Activated naive CD4-positive, alpha-beta T cell treated with anti-CD3 and anti-CD28 coated beads, Interleukin-2, amount 10 ng/mL, durations not matched to agents 7 days and 5 days (primary cell): ENCODE measurements around the gene TICRR.

ENCODE experiments used
- CTCF ChIA-PET: fragments of 350-600 bp; sonication (Branson Sonifier 250); formaldehyde crosslinking; loops from one replicate; lab custom pipeline; 2021; ENCODE audit warnings: antibody characterized with exemption; lab: Charles Lee
- DNase-seq: peaks from one replicate; pipeline ENCODE4 v3.0.0-alpha.2; 2020
- H3K27ac Mint-ChIP-seq: one replicate; pipeline ENCODE4 v1.8.0; 2021; ENCODE audit warnings: mild to moderate bottlenecking, moderate library complexity, mixed read lengths
- H3K27me3 Mint-ChIP-seq: one replicate; pipeline ENCODE4 v1.8.0; 2021; ENCODE audit warnings: mild to moderate bottlenecking, mixed read lengths
- H3K36me3 Mint-ChIP-seq: one replicate; pipeline ENCODE4 v1.8.0; 2021; ENCODE audit warnings: mixed read lengths
- H3K4me1 Mint-ChIP-seq: one replicate; pipeline ENCODE4 v1.8.0; 2021; ENCODE audit warnings: mixed read lengths
- H3K4me3 Mint-ChIP-seq: one replicate; pipeline ENCODE4 v1.8.0; 2021; ENCODE audit warnings: mild to moderate bottlenecking, moderate library complexity, mixed read lengths
- H3K9me3 Mint-ChIP-seq: one replicate; pipeline ENCODE4 v1.8.0; 2021; ENCODE audit warnings: mixed read lengths

TICRR gene

DNA sequence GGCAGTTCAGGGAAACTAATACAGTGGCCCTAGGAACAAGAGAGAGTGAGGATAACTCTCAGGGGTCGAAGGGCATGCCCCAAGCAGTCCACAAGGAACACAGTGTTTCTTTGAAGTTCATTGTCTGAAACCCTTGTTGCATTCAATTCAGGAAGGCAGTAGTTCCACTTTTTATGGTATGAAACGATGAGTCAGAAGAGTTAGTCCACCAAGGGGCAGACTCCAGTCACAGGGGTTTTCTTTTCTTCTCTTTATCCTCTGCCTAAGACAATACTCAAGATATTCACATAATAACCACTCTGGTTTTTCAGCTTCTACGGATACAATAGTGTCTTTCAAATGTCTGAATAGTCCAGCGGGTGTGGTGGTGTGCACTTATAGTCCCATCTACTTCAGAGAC, 23.7 kb upstream of the TICRR start:
- CTCF ChIA-PET = interaction anchor here (0.6 kb wide), 1 partner anchor 36 kb away, joined by 3 read pairs; no protein-coding TSS in a partner anchor
- Mint-ChIP-seq H3K4me3 (no peak overlapping the region), H3K27ac (no peak overlapping the region), H3K27me3 (peaks cover 19% of the 10 kb centered on the region), H3K4me1 (no peaks in the 10 kb centered on the region), H3K36me3 (no peaks in the 10 kb centered on the region), H3K9me3 (no peaks in the 10 kb centered on the region)
- DNase-seq = no peak

DNA sequence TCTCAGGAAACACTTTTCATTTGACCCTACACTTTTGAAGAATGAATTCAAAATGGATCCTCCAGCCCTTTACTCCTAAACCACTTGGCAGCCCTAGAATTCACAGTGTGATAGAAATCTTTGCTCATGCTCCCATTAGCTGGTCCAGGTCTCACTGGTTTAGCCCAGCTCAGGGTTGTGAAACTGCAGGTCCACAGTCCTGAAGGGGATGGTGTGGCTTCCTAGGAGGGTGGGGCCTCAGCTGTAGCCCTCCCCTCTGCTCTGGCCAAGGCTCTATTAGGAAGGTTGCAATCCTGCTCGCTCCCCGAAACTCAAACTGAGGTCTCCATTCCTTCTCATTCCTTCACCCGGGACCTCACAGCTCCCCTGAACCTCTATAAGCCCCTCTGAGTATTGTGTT, 21.6 kb upstream of the TICRR start:
- no peak for DNase-seq
- Mint-ChIP-seq H3K4me1 (no peaks in the 10 kb centered on the region), H3K36me3 (no peaks in the 10 kb centered on the region), H3K27ac (no peak overlapping the region), H3K9me3 (no peaks in the 10 kb centered on the region), H3K4me3 (no peak overlapping the region), H3K27me3 (peaks cover 12% of the 10 kb centered on the region)
- CTCF ChIA-PET = interaction anchor here (0.6 to 1.5 kb wide), 2 partner anchors 10 to 108 kb away, joined by 3 to 4 read pairs; no protein-coding TSS in a partner anchor

DNA sequence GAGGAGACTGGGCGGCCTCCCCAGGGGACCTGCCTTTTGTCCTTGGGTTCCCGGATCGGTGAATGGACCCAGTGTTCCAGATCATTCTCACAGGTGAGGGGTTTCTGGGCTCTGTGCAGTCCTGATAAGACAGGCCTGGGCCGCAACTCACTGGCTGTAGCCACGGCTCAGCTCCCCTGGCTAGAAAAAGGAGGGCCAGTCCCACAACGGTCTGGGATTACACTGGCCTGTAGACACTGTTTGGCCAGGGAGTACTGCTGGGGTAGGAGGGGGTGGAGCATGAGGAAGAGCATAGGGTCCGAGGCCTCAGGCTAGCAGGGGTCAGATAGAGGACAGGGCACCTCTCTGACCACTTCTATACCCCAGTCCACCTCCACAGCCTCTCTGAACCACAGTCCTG, 21.0 kb upstream of the TICRR start:
- no peak overlapping the region for H3K27ac Mint-ChIP-seq
- no peak overlapping the region for H3K4me3 Mint-ChIP-seq
- peaks cover 15% of the 10 kb centered on the region for H3K27me3 Mint-ChIP-seq
- no peaks in the 10 kb centered on the region for H3K36me3 Mint-ChIP-seq
- CTCF ChIA-PET = interaction anchor here (0.6 to 1.5 kb wide), 3 partner anchors 10 to 108 kb away, joined by 3 to 4 read pairs (median 4); no protein-coding TSS in a partner anchor
- no peaks in the 10 kb centered on the region for H3K9me3 Mint-ChIP-seq
- H3K4me1 Mint-ChIP-seq = no peaks in the 10 kb centered on the region
- no peak for DNase-seq

DNA sequence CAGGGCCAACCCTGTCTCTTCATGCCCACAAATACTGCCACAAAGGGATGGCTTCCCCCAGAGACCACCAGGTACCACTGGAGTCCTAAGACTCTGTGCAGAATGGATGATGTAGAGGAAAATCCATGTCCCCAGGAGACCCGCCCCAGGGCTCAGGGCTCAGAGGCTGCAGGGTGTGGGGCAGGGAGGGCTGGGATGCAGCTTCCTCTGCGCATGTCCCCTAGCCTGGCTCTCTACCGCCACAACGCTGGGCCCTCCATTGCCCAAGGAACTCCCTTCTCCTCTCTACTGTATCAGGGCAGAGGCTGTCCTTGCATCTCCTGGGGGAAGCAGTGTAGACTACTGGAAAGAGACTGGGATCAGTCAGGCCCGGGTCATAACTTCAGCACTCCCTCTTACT, 19.5 kb upstream of the TICRR start:
- no peak for DNase-seq
- Mint-ChIP-seq H3K4me3 (no peak overlapping the region), H3K4me1 (no peaks in the 10 kb centered on the region), H3K9me3 (no peaks in the 10 kb centered on the region), H3K36me3 (no peaks in the 10 kb centered on the region), H3K27ac (no peak overlapping the region), H3K27me3 (peaks cover 29% of the 10 kb centered on the region)
- CTCF ChIA-PET = no interaction called here

DNA sequence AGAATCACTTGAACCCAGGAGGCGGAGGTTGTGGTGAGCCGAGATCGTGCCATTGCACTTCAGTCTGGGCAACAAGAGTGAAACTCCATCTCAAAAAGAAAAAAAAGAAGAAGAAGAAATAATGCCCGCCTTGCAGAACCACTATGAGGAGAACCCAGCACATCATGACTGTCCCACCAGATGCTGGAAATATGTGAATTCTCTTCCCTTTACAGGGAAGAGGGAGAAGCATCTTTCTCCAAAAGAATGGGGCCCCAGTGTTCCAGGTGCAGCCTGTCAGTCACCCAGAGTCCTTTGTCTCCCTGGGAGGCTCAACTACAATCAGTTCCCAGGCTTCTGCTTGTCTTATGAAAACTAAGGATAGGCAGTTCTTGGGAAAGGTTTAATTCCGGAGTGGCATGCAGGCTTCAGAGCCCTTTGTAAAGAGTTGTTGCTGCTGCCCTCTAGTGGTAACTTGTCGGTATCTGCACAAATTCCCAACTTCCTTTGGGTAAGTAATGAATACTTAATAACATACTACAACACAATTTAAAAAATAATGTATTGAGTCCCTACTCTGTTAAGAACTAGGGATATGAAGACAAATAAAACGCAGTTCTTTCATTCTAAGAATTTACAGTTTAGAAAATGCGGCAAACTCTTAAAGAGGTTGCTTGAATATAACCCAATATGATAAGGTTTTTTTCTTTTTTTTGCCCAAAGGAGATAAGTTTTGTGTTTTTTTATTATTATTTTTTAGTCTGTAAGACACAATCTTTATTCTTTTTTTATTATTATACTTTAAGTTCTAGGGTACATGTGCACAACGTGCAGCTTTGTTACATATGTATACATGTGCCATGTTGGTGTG, 18.6 kb upstream of the TICRR start:
- H3K27me3 Mint-ChIP-seq = peaks cover 33% of the 10 kb centered on the region
- no peak overlapping the region for H3K27ac Mint-ChIP-seq
- H3K4me3 Mint-ChIP-seq = no peak overlapping the region
- no peaks in the 10 kb centered on the region for H3K9me3 Mint-ChIP-seq
- no peaks in the 10 kb centered on the region for H3K36me3 Mint-ChIP-seq
- peak; percentile 57 for DNase-seq
- CTCF ChIA-PET = interaction anchor here (0.7 kb wide), 2 partner anchors 10 to 403 kb away, joined by 3 read pairs; no protein-coding TSS in a partner anchor
- H3K4me1 Mint-ChIP-seq = no peaks in the 10 kb centered on the region

DNA sequence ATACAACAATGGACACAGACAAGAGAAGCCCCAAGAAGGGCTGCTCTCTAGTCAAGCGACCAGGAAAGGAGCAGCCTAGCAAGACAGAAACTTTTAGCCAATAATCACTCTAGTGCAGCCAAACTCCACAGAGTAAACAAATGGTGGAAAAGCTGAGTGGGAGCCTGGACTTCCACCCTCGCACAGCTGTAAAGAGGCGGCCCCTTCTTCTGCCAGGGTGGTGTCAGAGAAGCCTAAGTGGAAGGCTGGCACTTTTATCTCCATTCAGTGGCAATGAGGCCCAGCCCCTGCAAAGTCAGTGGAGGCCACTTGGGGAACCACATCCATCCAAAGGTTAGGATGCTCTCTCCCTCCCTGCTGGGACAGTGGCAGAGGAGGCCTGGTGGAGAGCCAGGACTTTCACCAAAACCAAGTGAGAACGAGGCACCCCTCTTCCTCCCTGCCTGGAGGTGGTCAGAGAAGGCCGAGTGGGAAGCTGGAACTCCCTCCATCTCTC, 15.5 kb upstream of the TICRR start:
- H3K36me3 Mint-ChIP-seq = no peaks in the 10 kb centered on the region
- no peaks in the 10 kb centered on the region for H3K9me3 Mint-ChIP-seq
- H3K27me3 Mint-ChIP-seq = peaks cover 34% of the 10 kb centered on the region
- no peak for DNase-seq
- H3K4me3 Mint-ChIP-seq = no peak overlapping the region
- no peak overlapping the region for H3K27ac Mint-ChIP-seq
- no peaks in the 10 kb centered on the region for H3K4me1 Mint-ChIP-seq
- CTCF ChIA-PET = interaction anchor here (0.6 to 1.2 kb wide), 3 partner anchors 12 to 65 kb away, joined by 3 to 4 read pairs (median 3); no protein-coding TSS in a partner anchor

DNA sequence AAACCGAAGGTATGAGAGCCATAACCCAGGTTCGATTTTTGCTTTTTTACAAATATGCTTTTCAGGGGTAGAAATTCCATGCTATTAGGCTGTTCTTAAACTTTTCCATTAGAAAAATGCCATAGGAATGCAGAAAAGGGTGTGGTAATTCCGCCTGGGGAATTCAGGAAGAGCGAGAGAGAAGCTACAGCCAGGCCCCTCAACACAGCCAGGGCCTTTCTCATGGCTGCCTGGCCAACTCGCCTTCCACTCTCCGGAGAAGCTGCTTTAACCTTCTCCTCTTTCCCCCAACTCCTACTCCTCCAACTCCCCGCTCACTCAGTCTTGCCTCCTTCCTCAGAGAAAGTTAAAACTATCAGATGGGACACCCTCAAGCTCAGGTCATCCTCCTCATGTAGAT, 9.1 kb upstream of the TICRR start:
- Mint-ChIP-seq H3K4me3 (no peak overlapping the region), H3K4me1 (no peaks in the 10 kb centered on the region), H3K36me3 (no peaks in the 10 kb centered on the region), H3K9me3 (no peaks in the 10 kb centered on the region), H3K27ac (no peak overlapping the region), H3K27me3 (peaks cover 48% of the 10 kb centered on the region)
- CTCF ChIA-PET = interaction anchor here (1.1 to 1.3 kb wide), 2 partner anchors 9 to 11 kb away, joined by 3 read pairs; no protein-coding TSS in a partner anchor
- DNase-seq = no peak

DNA sequence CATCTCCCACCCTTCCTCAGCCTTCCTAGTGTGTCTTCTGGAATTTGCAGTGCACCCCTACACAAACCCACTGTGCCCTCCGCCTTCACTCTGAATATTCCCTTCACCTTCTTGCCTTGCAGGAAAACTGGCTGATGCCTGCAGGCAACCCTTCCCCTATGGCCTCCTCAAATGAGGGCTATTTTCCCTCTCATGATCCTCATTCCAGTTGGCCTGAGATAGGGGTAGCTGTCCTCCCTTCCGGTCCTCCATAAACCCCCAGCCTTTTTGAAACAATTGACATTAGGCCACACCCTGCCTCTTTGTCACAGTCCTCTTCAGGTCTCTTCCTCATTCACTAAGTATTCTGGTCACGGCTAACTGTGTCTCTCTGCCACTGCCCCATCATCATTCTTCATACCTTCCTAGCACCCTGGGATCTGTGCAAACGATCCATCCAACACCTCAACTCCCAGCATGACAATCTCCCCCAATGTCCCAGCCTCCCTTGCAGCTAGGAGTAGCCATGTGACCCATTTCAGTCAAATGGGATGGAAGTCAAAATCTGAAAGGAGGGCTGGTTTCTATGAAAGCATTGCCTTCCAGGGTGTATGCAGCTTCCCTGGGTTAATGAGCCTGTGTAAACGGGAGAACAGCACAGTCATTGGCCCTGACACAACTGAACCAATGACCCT, 8.5 kb upstream of the TICRR start:
- CTCF ChIA-PET = interaction anchor here (1.1 to 1.3 kb wide), 2 partner anchors 10 to 12 kb away, joined by 3 read pairs; no protein-coding TSS in a partner anchor
- Mint-ChIP-seq H3K4me1 (no peaks in the 10 kb centered on the region), H3K27ac (no peak overlapping the region)

DNA sequence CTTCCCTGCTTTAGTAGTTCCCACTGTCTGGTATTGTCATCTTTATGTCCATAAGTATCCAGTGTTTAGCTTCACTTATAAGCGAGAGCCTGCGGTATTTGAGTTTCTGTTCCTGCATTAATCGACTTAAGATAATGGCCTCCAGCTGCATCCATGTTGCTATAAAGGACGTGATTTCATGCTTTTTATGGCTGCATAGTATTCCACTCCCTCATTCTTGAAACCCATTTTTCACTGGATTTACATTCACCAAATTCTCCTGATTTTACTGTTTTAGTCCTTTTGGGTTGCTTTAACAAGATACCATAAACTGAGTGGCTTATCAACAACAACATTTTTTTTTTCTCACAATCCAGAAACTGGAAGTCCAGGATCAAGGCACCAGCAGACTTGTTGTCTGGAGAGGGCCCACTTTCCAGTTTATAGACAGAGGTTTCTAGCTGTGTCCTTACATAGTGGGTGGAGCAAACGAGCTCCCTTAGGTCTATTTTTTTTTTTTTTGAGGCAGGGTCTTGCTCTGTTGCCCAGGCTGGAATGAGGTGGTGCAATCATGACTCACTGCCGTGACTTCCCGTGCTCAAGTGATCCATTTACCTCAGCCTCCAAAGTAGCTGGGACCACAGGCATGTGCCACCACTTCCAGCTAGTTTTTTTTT, 6.1 kb upstream of the TICRR start:
- peaks cover 6% of the 10 kb centered on the region for H3K4me1 Mint-ChIP-seq
- no peak overlapping the region for H3K27ac Mint-ChIP-seq
- H3K36me3 Mint-ChIP-seq = no peaks in the 10 kb centered on the region
- H3K9me3 Mint-ChIP-seq = no peaks in the 10 kb centered on the region
- H3K27me3 Mint-ChIP-seq = peaks cover 58% of the 10 kb centered on the region
- no peak for DNase-seq
- CTCF ChIA-PET = no interaction called here
- no peak overlapping the region for H3K4me3 Mint-ChIP-seq

More for the DNA sequence above, 8.5 kb upstream of the TICRR start:
- Mint-ChIP-seq H3K36me3 (no peaks in the 10 kb centered on the region), H3K9me3 (no peaks in the 10 kb centered on the region), H3K27me3 (peaks cover 53% of the 10 kb centered on the region), H3K4me3 (no peak overlapping the region)
- DNase-seq = no peak

DNA sequence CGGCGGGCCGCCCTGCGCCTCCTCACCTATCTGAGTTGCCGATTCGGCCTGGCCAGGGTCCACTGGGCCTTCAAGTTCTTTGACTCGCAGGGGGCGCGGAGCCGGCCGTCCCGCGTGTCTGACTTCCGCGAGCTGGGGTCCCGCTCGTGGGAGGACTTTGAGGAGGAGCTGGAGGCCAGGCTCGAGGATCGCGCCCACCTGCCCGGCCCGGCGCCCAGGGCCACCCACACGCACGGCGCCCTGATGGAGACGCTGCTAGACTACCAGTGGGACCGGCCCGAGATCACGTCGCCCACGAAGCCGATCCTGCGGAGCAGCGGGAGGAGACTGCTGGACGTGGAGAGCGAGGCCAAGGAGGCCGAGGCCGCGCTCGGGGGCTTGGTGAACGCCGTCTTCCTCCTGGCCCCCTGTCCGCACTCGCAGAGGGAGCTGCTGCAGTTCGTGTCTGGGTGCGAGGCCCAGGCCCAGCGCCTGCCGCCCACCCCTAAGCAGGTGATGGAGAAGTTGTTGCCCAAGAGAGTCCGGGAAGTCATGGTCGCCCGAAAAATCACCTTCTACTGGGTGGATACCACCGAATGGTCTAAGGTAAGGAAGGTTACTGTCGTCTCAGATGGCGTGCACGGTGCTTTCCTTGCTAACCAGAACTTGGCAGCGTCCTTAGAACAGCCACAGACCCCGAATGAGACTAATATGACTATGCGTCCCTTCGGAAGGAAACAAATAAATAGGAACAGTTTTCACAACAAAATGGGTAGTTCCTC, 567 bp downstream of the TICRR start:
- H3K36me3 Mint-ChIP-seq = peaks cover 21% of the 10 kb centered on the region
- no peaks in the 10 kb centered on the region for H3K9me3 Mint-ChIP-seq
- DNase-seq = peak; percentile 48
- peaks cover 20% of the 10 kb centered on the region for H3K27me3 Mint-ChIP-seq
- H3K27ac Mint-ChIP-seq = peak overlapping the region; percentile 77
- H3K4me3 Mint-ChIP-seq = peak overlapping the region; percentile 81
- peaks cover 39% of the 10 kb centered on the region for H3K4me1 Mint-ChIP-seq
- CTCF ChIA-PET = no interaction called here

DNA sequence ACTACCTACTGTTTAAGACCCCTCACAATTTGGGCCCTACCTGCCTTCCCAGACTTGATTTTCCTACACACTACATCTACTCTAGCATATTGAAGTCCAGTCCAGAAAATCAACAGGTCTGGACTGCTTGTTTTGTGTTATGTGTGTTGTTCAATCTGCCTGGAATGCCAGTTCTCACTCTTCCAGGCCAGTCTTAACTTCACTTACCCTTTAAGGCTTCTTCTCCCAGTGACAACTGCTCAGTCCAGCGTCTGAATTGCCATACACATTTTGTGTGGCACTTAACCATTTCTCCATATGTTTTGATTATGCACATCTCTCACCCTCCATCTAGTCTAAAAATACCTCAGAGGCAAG, 1.1 kb downstream of the TICRR start:
- H3K9me3 Mint-ChIP-seq = no peaks in the 10 kb centered on the region
- peak overlapping the region; percentile 77 for H3K27ac Mint-ChIP-seq
- peaks cover 23% of the 10 kb centered on the region for H3K36me3 Mint-ChIP-seq
- no peak for DNase-seq
- CTCF ChIA-PET = no interaction called here
- H3K27me3 Mint-ChIP-seq = peaks cover 16% of the 10 kb centered on the region
- peak overlapping the region; percentile 81 for H3K4me3 Mint-ChIP-seq
- peaks cover 42% of the 10 kb centered on the region for H3K4me1 Mint-ChIP-seq

DNA sequence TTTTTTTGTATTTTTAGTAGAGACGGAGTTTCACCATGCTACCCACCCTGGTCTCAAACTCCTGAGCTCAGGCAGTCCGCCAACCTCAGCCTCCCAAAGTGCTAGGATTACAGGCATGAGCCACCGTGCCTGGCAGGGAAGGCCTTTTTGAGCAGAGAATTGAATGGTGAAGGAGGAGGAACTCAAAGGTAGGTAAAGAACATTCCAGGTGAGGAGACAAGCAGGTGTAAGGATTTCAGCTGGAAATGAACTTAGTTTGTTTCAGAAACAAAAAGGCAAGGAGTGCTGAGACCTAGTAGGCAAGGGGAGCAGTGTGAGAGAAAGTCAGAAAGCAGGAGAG, 2.5 kb downstream of the TICRR start:
- peak overlapping the region; percentile 37 for H3K4me3 Mint-ChIP-seq

DNA sequence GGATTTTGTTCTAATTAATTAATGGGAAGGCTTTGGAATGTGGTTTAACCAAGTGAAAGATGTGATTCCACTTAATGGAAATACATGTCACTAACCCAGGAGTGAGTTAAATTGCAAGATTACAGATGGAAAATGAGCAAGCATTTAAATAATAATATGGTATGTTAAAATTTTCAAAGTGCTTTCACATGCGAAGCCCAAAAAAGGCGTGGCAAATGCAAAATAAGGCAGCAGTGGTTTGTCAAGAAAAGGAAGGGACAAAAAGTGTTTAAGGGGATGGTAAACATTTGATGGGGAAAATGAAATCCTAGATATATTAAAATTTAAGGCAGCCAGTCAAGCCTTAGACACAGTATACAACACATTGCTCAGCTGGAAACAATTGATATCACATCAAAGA, 2.9 kb downstream of the TICRR start:
- H3K36me3 Mint-ChIP-seq = peaks cover 33% of the 10 kb centered on the region
- no peak overlapping the region for H3K27ac Mint-ChIP-seq
- no peaks in the 10 kb centered on the region for H3K27me3 Mint-ChIP-seq
- peak overlapping the region; percentile 37 for H3K4me3 Mint-ChIP-seq
- H3K4me1 Mint-ChIP-seq = peaks cover 45% of the 10 kb centered on the region
- DNase-seq = no peak
- no peaks in the 10 kb centered on the region for H3K9me3 Mint-ChIP-seq
- CTCF ChIA-PET = no interaction called here

More for the DNA sequence above, 2.5 kb downstream of the TICRR start:
- H3K27me3 Mint-ChIP-seq = peaks cover 3% of the 10 kb centered on the region
- H3K36me3 Mint-ChIP-seq = peaks cover 33% of the 10 kb centered on the region
- no peaks in the 10 kb centered on the region for H3K9me3 Mint-ChIP-seq
- H3K4me1 Mint-ChIP-seq = peaks cover 45% of the 10 kb centered on the region
- no peak overlapping the region for H3K27ac Mint-ChIP-seq
- CTCF ChIA-PET = no interaction called here
- no peak for DNase-seq
